ENCODE data around the gene DLG5. TPM values are rescaled to one million over a fixed set of nuclear protein-coding genes. Genes with fewer than 3 reads are reported as not detected.

The DLG5 gene
- total RNA-seq, 1 donor: 39.7 TPM

GRCh38 chr10:77872151-77872946, 54.2 kb downstream of the DLG5 start:
- no peak overlapping the region for H3K4me3 ChIP-seq (ENCODE audit: low read depth, low read length)
- no peak for TF ChIP-seq CTCF (IDR thresholded peaks at IDR 0.05; ENCODE audit: insufficient read depth, low read depth, low read length)
- DNase-seq (ENCODE audit: low read depth): peak; percentile 42

DNA sequence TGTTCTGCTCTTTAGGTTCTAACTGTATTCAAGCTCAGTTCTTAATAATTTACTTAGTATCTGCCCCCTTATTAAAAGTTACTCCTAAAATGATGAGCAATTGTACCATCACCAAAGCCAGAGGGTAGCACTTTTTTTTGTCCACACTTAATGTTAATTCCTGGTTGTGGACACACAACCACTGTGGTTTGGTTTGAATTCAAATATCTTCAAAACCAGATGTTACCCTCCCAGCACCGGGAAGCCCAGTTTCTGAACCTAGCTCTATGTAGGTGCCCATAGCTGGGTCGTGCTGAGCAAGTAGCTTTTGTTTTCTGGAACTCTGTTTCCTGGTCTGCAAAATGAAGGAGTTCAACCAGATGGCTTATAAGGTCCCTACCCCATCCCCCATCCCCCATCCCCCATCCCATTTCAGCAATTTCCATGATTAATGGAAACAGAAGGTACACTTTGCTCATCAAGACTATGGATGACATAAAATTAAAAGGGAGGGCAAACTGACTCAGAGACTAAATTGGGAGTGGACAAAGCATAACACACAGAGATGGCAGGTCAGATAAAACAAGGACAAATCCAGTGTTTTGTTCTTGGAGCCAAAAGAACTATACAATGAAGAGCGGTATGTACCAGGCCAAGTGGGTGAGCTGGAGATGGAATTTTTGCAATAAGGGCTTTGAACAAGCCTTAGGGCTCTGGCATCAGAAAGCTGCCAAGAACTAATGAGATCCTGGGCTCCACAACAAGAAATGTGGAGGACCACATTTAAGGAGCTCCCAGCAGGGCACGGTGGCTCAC, 56.7 kb downstream of the DLG5 start:
- no peak overlapping the region for H3K4me3 ChIP-seq (ENCODE audit: low read depth, low read length)
- TF ChIP-seq CTCF (IDR thresholded peaks at IDR 0.05; ENCODE audit: insufficient read depth, low read depth, low read length): no peak
- peak; percentile 18 for DNase-seq (ENCODE audit: low read depth)

DNA sequence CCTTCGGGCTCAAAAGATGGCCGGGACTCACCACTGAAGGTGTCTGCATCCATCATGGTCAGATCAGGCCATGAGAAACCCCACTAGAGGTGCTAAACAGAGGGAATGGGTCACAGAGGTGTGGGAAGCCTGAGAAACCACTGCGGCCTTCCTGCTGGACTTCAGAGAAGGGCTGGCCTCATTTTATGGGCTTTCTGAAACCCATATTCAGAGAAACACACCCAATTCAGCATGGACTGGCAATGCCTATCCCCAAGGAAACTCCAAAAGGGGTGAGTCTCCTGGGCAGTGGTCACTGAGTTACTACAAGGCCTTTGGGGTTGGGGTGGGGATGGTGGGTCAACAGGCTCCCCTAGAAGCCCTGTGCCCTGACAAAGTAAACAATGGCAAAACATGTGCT, 58.0 kb downstream of the DLG5 start:
- no peak for DNase-seq (ENCODE audit: low read depth)
- TF ChIP-seq CTCF (IDR thresholded peaks at IDR 0.05; ENCODE audit: insufficient read depth, low read depth, low read length): no peak

DNA sequence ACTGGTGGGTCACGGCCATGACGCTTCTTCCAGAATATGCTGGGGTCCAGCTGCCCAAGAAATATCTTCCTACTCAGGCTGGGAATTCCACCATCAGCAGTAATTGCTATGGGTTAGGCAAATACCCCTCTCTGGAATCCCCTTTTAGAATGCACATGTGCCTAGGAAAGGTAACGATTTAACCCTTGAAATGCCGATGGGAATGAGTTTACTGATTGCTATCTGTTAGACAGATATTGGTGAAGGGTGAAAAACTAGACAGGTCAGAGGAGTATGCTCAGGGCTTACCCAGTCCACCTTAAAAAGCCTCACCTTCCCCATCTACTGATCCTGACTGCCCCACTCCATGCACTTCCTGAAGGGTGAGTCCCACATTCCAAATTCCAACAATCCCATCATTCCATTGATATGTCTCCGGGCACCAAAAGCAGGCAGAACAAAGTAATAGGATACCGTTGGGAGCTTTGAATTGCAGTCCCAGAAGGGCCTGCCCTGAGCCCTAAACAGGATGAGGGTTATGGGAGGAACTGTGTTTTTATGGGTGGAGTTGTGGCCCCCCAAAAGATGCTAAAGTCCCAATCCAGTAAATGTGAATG, 59.3 kb downstream of the DLG5 start:
- H3K4me3 ChIP-seq (ENCODE audit: low read depth, low read length): no peak overlapping the region
- TF ChIP-seq CTCF (IDR thresholded peaks at IDR 0.05; ENCODE audit: insufficient read depth, low read depth, low read length): no peak
- DNase-seq (ENCODE audit: low read depth): no peak

More for the DNA sequence above, 58.0 kb downstream of the DLG5 start:
- H3K4me3 ChIP-seq (ENCODE audit: low read depth, low read length): no peak overlapping the region

- no peak for TF ChIP-seq CTCF (IDR thresholded peaks at IDR 0.05; ENCODE audit: insufficient read depth, low read depth, low read length)
- no peak for DNase-seq (ENCODE audit: low read depth)
- no peak overlapping the region for H3K4me3 ChIP-seq (ENCODE audit: low read depth, low read length)
Measured at GRCh38 chr10:77866598-77866997, 60.0 kb downstream of the DLG5 start.

GRCh38 chr10:77865580-77866324, 60.8 kb downstream of the DLG5 start:
- no peak for TF ChIP-seq CTCF (IDR thresholded peaks at IDR 0.05; ENCODE audit: insufficient read depth, low read depth, low read length)

More at GRCh38 chr10:77865580-77866324, 60.8 kb downstream of the DLG5 start:
- no peak overlapping the region for H3K4me3 ChIP-seq (ENCODE audit: low read depth, low read length)
- no peak for DNase-seq (ENCODE audit: low read depth)

Data from fibroblast of villous mesenchyme (primary cell).